Right lobe of liver (tissue), 4 donors: ENCODE measurements around the gene PGAP3.

Experiments used
- POLR2A ChIP-seq: fragments of 450-650 bp; IDR thresholded peaks from one replicate; pipeline ENCODE4 v1.6.1; 2017; ENCODE audit warnings: antibody characterized with exemption, mild to moderate bottlenecking
- TF ChIP-seq, protein P1 (sequence below), 4 donors: fragments of 200-600 bp in 3 of 4; fragments of 450-650 bp in 1 of 4; IDR thresholded peaks; one replicate each; pipeline versions ENCODE4 v1.5.1 to v1.8.0; 2016 to 2022; ENCODE audit warnings: antibody characterized with exemption in 4 of 4, mild to moderate bottlenecking in 2 of 4
- donor health status: DM: no; HTN: no; CAD: no.
- donor health status: DM: no; HTN: no; CAD: no.
- donor health status: DM: no; HTN: yes; CAD: no.

DNA sequence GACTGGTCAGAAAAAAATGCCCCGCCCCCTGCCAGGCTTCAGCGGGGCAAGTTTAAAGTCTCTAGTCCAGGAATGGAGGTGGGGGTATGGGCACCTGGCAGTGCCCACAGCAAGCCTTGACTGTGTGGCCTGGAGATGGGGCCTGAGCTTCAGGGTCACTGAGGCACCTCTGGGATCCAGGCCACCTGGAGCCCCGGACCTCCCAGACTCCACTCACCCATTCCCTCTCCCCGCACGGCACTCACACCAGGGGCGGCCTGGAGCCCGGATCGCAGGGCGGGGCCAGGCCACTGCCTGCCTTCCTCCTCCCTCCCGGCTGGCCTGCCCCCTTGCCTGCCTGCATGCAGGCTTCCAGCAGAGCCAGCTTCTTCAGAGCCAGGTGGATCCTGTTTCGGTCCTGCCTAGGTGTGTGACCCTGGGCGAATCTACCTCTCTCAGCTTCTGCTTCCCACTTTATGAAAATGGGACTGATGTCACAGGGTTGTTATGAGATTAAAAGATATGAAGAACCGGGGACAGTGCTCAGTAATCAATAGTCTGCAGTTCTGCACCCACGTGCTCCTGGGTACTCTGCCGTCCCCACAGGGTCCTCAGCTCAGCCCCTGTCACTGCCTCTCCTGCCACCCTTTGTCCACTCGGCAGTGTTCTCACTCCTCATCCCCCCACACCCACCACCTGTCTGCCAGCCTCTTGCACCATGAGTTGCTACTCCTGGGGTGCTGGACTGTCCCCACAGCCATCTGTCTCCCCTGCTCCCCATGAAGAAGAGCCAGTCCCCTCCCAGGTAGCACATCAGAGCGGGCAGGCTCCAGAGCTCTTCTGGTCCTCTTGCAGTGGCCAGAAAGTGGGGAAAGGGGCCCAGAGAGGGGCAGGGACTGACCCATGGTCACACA, 23.9 kb downstream of the PGAP3 start:
- TF ChIP-seq, protein P1, sequence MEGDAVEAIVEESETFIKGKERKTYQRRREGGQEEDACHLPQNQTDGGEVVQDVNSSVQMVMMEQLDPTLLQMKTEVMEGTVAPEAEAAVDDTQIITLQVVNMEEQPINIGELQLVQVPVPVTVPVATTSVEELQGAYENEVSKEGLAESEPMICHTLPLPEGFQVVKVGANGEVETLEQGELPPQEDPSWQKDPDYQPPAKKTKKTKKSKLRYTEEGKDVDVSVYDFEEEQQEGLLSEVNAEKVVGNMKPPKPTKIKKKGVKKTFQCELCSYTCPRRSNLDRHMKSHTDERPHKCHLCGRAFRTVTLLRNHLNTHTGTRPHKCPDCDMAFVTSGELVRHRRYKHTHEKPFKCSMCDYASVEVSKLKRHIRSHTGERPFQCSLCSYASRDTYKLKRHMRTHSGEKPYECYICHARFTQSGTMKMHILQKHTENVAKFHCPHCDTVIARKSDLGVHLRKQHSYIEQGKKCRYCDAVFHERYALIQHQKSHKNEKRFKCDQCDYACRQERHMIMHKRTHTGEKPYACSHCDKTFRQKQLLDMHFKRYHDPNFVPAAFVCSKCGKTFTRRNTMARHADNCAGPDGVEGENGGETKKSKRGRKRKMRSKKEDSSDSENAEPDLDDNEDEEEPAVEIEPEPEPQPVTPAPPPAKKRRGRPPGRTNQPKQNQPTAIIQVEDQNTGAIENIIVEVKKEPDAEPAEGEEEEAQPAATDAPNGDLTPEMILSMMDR (IDR thresholded peaks at IDR 0.05): no peak
- TF ChIP-seq POLR2A: no peak
